IPS-18c (cell line): ENCODE data around the gene NEK10.

Experiments used
- H3K4me3 ChIP-seq: 2 replicates; pipeline ENCODE4 v1.7.0; 2013; ENCODE audit warnings: low read depth, mild to moderate bottlenecking, low read length, moderate library complexity; ENCODE audit not compliant: insufficient read depth
- H3K9me3 ChIP-seq: one replicate; pipeline ENCODE4 v1.6.1; 2013; ENCODE audit warnings: mild to moderate bottlenecking, low read length, moderate library complexity; ENCODE audit not compliant: control insufficient read depth, insufficient read depth

Gene NEK10

GRCh38 chr3:27078246-27078913 lies 290.8 kb downstream of the NEK10 start:
- Histone ChIP-seq H3K4me3 (no peak overlapping the region), H3K9me3 (no peaks in the 10 kb centered on the region)

GRCh38 chr3:27076815-27077630 lies 292.2 kb downstream of the NEK10 start:
- Histone ChIP-seq H3K9me3 (no peaks in the 10 kb centered on the region), H3K4me3 (no peak overlapping the region)

- no peak overlapping the region for H3K4me3 ChIP-seq
These were observed 294.3 kb downstream of the NEK10 start for GRCh38 chr3:27074914-27075313.

GRCh38 chr3:27073912-27074311 lies 295.3 kb downstream of the NEK10 start:
- H3K4me3 ChIP-seq = no peak overlapping the region

More at GRCh38 chr3:27074914-27075313, 294.3 kb downstream of the NEK10 start:
- no peaks in the 10 kb centered on the region for H3K9me3 ChIP-seq

GRCh38 chr3:27072810-27073651 lies 296.2 kb downstream of the NEK10 start:
- Histone ChIP-seq H3K4me3 (no peak overlapping the region), H3K9me3 (no peaks in the 10 kb centered on the region)

More at GRCh38 chr3:27073912-27074311, 295.3 kb downstream of the NEK10 start:
- no peaks in the 10 kb centered on the region for H3K9me3 ChIP-seq

GRCh38 chr3:27060336-27060735 lies 308.8 kb downstream of the NEK10 start:
- H3K9me3 ChIP-seq = peaks cover 4% of the 10 kb centered on the region
- no peak overlapping the region for H3K4me3 ChIP-seq
